HuH-7.5 (cell line): ENCODE data around the gene SLC13A4.
A peak's percentile ranks its signal among the peaks of the same experiment; 100 is the strongest.

Experiments used
- DNase-seq: peaks from one replicate; pipeline ENCODE4 v3.0.0; 2011; ENCODE audit warnings: low spot score

The SLC13A4 gene

DNA sequence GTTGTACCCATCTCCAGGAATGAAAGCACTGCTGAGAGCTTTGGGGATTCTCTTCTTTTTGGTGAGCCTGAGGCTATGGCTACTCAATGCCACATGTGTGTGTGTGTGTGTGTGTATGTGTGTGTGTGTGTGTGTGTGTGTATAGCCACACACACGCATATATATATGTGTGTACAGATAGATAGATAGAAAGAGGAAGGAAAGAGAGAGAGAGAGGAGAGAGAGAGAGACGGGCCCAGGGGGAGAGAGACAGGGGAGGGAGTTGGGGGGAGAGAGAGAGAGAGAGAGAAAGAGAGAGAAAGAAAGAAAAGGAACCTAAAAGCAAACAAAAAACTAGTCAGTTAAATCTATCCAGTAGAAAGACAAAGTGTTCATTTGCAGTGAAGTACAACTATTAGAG, 8.3 kb downstream of the SLC13A4 start:
- no peak for DNase-seq

DNA sequence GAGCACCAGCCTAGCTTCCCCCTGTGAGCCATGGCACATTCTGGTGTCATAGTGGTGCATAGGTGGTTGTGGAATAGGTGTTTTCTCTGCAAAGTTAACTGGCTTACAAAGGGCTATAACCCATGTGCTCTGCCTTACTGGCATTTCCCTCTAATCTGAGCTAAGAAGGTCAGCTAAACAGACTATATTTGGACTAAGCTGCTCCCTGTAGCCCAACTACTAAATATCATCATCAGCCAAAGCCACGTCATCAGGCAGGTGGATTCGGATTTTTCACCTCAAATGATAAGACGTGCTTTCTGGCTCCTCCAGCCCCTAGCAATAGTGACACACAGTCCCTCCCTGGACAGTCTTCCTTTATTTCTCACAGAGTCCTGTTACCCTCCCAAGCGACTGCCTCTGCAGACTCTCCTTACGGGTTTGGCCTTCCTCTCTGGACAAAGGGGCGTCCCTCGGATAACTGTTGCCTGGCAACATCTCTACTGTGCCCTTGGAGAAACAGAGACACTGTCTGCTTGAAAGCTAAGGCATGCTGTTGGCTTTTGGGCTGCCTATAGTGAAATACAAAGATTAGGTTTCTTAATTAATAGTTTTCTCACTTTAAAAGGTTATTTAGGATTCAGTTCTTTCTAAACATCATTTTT, 9.1 kb downstream of the SLC13A4 start:
- no peak for DNase-seq

DNA sequence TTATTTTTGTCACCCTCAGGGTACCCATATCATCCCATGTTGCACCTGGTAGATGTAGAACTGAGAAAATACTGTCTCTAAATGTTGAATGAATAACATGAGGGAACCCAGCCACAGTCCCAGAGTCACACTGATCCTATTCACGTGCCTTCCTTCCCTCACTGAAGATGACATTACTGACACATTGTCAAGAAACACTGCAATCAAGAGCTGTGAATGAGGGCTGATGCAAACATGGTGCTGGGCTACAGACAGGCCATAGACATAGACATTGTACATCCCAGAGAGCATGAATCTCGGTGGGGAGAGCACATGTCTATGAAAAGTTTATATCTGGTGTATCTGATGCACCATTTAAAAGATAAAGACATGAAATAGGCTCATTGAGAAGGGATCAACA, 9.8 kb downstream of the SLC13A4 start:
- no peak for DNase-seq

DNA sequence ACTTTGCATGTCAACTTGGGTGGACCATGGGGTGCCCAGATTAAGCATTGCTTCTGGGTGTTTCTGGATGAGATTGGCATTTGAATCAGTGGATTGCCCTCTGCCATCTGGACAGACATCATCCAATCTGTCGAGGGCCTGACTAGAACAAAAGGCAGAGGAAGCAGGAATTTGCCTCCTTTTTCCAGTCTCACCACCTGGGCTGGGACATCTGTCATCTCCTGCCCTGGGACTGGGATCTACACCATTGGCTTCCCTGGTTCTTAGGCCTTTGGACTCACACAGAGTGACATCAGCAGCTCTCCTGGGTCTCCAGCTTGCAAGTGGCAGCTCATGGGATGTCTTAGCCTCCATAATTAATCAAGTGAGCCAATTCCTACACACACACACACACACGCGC, 10.3 kb downstream of the SLC13A4 start:
- DNase-seq, result no peak

DNA sequence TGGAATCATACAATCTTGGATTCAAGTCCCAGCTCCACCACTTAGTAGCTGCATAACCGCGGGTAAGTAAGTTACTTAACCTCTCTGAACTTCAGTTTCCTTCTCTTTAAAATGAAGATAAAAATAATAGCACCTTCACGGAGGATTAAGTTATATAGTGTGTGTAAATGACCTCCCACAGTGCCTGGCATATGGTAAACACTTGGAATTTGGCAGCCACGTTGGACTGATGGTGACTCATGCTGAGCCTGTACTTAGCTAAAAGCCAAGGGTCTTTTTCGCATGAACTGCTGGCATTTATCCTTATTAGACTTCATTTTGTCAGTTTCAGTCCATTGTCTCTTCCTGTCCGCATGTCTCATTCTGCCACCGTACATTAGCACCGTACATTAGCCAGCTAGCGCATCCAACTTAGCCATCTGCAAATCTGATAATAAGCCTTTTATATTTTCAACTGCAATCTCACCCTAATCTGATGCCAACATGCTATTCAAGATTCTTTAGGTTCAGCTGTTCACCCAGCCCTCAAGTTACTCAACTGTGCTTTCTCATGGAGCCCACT, 11.2 kb downstream of the SLC13A4 start:
- DNase-seq, result no peak

DNA sequence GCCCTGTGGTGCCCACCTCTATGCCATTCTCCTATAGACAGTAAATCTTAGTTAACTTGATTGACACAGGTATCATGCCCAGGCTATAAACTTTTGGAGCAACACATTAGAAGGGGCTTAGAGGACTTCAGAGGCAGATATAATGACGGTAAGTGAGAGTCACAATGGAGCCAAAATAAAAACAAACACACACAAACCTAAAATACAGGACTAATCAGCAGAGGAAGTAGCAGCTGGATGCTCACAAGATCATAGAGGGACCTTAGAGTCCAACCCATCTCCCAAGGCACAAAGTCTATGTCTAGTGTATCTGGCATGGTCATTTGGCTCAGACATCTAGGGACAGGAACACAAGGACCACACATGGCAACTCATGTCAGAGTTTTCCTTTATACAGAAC, 12.3 kb downstream of the SLC13A4 start:
- no peak for DNase-seq

DNA sequence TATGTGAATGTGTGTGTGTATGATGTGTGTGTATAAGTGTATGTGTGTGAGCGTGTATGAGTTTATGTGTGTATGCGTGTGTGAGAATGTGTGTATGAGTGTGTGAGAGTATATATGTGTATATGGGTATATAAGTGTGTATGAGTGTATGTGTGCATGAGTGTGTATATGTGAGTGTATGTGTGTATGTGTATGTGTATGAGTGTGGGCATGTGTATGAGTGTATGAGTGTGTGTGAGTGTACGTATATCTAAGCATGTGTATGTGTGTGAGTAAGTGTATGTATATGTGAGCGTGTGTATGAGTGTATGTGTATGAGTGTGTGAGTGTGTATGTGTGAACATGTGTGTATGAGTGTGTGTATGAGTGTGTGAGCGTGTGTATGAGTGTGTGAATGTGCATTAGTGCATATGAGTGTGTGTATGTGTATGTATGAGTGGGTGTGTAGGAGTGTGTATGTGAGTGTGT, 12.9 kb downstream of the SLC13A4 start:
- no peak for DNase-seq

DNA sequence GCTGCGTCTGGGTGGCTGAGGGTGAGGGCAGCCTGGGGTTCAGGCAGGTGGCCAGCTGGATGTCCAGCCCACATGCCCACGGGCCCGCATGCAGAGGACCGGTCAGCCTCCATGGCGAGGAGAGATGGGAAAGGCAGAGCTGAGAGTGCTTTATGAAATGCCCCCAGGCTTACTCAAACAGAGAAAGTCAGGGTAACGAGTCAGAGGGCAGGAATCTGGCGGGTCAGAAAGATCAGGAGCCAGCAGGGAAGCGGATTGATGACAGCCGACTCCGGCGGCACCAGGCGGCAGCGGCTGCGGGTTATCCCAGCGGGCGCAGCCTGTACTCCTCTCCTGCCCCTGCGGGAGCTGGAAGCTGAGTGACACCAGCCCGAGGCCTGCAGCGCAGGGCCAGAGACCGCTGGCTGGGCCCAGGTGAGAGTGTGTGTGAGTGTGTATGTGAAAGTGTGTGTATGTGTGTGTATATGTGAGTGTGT, 13.4 kb downstream of the SLC13A4 start:
- no peak for DNase-seq

DNA sequence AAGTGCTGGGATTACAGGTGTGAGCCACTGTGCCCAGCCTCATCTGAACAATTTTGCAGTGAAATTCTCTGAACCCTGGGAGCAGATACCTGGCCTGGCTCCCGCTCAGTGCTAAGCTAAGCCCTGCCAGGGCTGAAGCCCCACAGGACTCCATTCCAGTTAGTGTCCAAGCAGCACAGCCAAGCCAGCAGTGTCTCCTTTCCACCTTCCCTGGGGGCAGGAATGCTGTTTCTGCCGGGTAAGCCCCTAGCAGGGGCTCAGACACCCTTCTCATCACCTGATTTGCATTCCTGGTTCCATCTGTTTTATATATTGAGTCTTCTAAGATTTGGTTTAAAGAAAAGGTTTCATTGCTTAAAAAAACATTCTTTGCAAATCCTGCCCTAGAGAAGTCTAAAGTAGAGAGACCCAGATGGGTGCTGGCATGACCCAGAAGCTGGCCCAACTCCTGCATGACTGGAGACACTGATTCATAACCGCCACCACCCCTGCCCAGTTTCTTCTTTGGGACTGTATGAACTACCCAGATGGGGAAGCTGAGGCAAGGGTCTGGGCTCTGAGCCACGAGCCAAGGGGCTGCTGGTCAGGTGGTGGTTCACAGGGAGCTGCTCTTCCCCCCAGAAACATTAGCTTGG, 14.0 kb downstream of the SLC13A4 start:
- DNase-seq, result no peak

DNA sequence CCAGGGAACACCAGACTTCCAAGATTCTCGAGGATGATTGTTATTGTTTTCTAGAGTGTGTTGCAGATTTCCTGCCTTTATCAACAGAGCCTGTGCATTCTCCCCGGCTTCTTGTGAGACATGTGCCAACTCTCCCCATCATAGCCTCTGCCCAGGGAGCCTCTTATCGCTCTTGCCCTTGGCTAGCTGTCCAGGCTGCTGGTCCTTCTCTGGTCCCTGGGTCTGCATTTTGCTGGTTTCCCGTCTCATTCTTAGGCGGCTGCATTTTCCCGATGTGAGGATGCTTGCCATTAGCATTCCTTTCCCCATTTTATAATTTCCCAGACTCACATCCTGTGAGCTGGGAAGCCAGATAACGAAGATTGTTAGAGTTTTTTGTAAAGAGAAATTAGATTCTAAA, 15.2 kb downstream of the SLC13A4 start:
- DNase-seq, result no peak

DNA sequence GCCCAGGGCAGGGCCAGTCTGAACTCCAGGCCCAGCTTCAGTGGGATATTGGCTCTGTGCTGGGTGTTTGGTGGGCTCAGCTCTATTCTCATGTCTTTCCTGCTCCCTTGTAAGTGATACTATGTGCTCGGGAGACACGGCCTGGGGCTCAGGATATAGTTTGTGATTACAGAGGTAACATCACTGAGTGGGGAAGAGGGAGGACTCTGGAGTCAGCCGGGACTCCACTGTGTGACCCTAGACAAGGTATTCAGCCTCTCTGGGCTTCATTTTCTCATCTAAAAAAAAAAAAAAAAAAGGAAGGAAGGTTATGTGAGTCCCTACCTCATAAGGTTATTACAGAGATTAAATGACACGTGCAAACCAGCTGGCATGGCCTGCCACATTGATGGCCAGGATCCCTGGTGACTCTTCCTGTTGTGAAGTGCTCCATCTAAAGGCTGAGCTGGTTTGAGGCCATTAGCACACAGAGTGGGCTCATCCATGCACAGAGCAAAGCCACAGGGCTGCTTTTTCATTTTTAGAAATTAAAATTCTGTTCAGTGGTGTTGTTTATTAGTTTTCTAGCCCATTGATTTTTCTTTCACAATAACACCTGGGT, 15.7 kb downstream of the SLC13A4 start:
- no peak for DNase-seq

DNA sequence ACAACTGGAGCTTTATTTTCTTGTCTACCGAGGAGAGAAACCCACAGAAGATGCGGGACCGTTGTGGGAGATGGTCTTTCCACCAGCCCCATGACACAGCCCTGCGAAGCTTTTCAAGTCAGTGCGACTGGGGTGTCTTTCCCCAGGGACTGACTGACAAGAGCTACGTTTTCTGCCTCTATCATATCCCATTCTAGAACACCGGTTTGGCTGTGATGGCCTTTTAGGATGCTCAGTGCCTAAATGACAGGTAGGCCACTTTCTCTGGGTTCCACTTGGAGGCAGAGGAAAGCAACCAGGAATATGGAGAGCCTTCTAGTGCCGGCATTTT, 16.9 kb downstream of the SLC13A4 start:
- DNase-seq, result no peak

DNA sequence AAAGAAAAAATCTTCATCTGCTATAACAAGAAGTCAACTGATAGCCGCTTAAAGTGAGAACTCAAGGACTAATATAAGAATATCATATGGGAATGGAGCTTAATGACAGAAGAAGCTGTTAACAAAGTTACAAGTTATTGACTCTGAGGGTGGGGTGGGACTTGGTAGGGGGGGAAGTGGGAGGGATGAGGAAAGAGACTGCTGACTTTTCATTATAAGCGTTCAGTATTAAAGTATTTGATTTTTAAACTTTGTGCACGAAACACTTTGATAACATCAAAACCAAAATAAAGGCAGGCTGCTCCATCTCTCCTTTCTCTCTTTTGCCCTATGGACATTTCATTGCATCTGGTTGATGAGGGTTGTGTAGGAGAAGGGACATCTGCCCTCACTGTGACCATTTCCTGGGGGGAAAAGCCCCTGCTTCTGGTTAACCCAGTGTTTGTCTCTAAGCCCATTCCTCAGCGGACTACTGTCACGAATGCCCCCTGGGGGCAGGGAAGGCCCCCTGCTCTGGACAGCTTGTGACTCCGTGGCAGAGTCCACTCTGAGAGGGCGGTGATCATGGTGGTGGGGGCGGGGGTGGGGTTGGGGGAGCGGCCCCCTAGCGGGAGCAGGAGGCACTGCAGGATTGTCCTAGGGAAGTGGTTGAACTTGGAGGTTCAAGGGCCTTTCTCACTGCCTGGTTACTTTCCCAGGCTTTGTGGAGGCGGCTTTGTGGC, 17.4 kb downstream of the SLC13A4 start:
- peak; percentile 55 for DNase-seq

DNA sequence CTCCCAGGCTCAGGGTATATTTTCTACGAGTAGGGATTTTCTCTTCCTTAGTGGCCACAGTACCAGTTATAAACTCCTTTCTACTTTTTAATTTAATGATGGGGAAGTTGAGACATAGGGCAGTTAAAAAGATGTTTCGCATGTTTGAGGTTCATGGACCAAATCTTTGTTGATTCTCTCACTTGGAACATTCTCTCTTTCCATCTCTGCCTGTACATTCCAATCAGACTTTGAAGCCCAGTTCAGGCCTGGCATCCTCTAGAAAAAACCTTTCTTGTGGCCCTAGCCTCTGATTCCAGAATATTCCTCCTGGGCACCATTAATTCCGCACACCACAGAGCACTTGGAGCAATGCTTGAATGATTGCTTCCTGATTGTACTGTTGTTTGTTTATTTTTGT, 18.5 kb downstream of the SLC13A4 start:
- no peak for DNase-seq

DNA sequence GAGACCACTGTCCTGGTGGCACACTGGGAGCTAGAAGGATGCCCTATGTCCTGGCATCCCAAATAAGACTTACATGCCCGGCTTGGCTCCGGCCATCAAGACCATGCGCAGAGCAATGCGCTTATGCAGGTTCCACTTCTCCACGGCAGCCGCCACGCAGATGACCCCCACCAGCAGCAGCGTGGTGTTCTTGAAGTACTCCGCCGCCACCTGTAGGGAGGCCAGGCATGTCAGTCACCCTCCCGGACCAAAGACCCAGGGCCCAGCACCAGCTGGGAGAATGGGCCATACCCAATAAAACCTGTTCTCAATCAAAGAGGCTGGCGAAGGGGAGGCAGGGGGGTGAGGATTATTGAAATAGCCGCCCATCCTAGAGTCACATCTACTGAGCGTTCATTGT, 19.9 kb downstream of the SLC13A4 start:
- DNase-seq, result no peak

DNA sequence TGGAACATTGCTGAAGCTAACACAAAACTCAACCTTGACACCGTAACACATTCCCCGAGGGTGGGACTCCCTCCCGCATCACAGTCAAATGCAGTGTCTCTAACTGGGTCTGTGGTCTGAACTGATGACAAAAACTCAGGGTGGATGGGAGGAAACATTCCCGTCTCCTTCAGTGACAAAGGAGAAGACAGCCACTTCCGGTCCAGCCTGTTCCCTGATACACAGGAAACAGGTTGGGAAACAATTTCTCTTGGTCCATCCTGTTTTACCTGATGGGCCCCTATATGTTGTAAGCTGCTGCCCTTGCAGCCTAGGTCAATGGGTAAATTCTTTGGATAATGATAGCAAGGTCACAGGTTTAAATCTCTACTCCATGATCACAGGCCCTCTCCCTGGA, 20.4 kb downstream of the SLC13A4 start:
- DNase-seq, result no peak

DNA sequence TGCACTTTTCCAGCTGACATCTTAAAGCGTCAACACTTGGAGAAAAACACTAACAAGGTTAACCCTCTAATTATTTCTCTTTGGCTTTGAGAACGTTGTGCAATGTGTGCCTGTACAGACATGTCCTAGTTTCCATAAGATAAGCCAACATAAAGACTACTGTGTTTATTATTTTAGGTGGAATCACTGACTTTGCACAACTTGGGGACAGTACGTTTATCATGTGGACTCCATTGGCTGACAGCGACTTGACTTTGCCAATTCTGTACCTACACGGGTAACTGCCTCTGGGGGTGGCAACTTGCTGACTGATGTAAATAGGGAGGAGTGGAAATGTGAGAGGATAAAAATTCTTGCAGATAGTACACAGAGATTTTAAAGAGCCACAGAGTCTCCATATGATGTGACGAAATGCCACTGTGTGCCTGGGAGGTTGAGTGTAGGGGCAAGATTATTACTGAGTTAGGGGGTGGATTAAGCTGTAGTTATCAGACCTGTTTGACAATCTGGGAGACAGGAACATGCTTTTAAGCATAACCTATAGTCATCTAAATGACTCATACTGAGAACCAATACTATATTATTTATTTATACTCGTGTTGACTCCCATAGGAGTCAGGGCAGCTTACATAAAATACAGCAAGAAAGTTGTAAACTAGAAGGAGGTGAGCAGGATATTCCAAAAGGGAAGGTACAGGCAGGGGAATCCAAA, 21.0 kb downstream of the SLC13A4 start:
- DNase-seq, result no peak

DNA sequence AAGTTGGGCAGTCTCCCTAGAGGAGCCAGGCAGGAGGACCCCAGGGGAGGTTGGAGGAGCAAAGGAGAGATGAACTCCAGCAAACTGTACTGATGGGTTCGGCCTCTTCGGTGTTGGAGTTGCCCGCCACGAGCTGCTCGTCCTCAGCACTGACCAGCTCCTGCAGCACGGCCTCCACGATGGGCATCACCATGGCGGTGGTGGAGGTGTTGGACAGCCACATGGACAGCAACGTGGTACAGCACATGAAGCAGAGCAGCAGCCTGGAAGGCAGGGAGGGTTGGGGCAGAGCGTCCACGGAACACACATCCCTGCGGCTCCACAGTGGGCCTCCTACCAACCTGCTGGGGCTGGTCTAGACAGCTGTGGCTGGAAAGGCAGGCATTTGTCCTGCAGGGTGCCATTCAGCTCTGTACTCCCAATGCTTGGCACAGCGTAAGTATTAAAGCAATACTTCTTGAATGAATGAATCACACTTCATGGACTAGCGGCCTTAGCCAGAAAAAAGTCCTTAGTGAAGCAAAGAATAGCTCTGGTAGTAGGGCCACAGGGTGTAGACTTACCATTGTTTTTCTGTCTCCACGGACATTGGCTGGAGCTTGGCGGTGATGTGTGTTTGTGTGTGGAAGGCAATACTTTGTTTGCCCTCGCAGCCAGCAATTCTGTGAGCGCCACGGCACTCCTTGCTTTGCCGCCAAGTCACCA, 21.8 kb downstream of the SLC13A4 start:
- no peak for DNase-seq

DNA sequence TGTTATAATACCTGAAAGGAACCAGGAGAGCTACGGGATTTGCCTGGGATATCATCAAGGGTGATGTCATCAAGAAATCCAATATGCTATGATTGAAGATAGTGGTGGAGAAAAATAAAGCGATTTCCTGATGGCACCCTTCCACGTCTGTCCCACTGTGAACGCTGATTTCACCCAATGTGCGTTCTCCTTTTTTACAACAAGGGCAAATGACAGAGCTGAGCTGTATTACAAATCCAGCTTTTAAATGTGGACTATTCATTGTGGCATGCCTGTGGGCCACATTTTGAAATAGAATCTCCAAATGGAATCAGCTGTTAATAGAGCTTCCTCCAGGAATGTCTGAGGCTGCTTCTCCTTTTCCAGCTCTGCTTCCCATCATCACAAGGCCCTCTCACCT, 23.3 kb downstream of the SLC13A4 start:
- DNase-seq, result no peak

DNA sequence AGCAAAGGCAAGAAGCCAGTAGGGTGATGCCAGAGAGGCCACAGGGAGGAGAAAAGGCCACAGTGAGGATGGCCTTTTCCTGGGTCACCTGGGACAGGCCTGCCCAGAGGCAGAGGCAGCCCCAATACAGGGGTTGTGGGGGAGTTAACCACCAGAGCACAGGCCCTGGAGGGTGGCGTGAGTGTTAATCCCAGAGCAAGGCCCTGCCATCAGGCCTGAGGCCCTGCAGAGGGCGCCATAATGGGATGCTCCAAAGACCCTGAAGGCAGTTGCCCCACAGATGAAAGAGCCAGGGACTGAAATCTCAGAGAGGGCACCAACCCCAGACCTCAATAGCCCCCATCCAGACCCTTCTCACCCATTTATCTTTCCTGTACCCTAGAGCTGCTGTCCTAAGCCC, 23.9 kb downstream of the SLC13A4 start:
- DNase-seq, result no peak

DNA sequence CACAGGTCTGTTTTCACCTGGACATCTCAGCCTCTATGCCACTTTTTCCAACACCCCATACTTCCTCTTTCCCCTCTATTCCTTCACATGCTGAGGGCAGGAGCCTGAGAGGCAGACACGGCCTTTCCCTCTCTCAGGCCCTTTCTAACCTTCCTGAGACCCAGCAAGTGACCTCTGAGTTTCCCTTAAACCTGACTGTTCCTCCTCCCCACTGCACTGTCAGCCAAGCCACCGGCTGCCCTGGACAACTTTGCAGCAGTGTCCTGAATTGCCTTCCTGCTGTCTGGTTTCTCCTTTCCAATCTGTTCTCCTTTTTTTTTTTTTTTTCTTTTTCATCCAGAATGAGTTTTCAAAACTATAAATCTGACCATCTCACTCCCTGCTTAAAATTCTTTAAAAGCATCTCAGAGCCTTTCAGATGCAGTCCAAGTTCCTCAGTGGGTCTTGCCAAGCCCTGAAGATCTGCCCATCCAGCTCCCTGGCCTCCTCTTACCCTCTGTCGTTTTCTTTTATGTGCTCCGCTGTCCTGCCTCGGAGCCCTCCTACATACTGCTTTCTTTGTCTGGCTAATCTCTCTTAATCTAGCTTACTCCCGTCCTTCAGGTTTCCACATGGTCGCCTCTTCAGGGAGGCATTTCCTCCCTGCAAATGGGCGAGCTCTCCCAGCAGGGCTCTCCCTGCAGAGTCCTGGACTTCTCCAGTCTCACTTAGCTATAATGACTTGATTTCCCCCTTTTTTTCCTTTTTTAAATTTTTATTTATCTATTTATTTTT, 30.5 kb downstream of the SLC13A4 start:
- DNase-seq, result no peak
